ENCODE data around the gene SAA1. TPM values are rescaled to one million over a fixed set of nuclear protein-coding genes. Genes with fewer than 3 reads are reported as not detected.

The SAA1 gene
- total RNA-seq, 2 experiments from 2014 or later: not detected

DNA sequence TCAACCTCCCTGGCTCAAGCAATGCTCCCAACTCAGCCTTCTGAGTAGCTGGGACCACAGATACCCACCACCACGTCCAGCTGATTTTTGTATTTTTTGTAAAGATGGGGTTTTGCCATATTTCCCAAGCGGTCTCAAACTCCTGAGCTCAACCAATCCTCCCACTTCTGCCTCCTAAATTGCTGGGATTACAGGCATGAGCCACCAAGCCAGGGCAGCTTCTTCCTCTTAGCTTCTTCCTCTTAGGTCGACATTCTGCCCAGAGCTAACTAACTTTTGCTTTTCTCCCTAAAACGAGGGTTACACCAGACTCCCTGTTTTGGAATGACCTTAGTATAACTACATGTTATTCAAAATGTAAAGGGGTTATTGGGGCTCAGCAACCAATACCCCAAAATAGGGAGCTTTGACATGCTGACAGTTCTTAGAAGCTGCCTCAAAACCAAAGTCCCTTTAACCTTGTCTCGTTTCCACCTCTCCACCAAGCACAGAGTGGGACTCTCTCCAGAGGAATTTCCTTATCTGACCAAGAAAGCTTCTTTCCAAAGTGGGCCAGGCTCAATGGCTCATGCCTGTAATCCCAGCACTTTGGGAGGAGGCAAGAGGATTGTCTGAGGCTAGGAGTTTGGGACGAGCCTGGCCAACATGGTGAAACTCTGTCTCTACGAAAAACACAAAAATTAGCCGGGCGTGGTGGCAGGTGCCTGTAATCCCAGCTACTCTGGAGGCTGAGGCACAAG is 48.9 kb downstream of the SAA1 start:
- Mint-ChIP-seq H3K27ac (no peak overlapping the region), H3K27me3 (no peaks in the 10 kb centered on the region), H3K36me3 (peaks cover 20% of the 10 kb centered on the region), H3K4me1 (ENCODE audit: low read depth) (peaks cover 40% of the 10 kb centered on the region), H3K9me3 (no peaks in the 10 kb centered on the region), H3K4me3 (no peak overlapping the region)
- no peak for DNase-seq
- POLR2A ChIA-PET: interaction anchor here (2.1 kb wide), 1 partner anchor 81 kb away, joined by 6 read pairs; no protein-coding TSS in a partner anchor
- intact Hi-C loops (cut with micrococcal nuclease): no loop called here
- CTCF ChIA-PET: interaction anchor here (0.7 to 1.7 kb wide), 3 partner anchors 71 to 408 kb away, joined by 3 to 6 read pairs (median 4); no protein-coding TSS in a partner anchor

GRCh38 chr11:18315893-18316292 is 49.8 kb downstream of the SAA1 start:
- Mint-ChIP-seq H3K27me3 (no peaks in the 10 kb centered on the region), H3K4me1 (ENCODE audit: low read depth) (peaks cover 48% of the 10 kb centered on the region), H3K4me3 (no peak overlapping the region), H3K27ac (no peak overlapping the region), H3K9me3 (no peaks in the 10 kb centered on the region), H3K36me3 (peaks cover 15% of the 10 kb centered on the region)
- intact Hi-C loops (cut with micrococcal nuclease): no loop called here
- ChIA-PET POLR2A (interaction anchor here (2.1 kb wide), 1 partner anchor 80 kb away, joined by 6 read pairs; no protein-coding TSS in a partner anchor), CTCF (interaction anchor here (0.7 to 1.5 kb wide), 3 partner anchors 10 to 406 kb away, joined by 3 to 7 read pairs (median 4); no protein-coding TSS in a partner anchor)
- DNase-seq: no peak

- Mint-ChIP-seq H3K4me1 (ENCODE audit: low read depth) (peaks cover 50% of the 10 kb centered on the region), H3K27ac (no peak overlapping the region), H3K27me3 (no peaks in the 10 kb centered on the region), H3K9me3 (no peaks in the 10 kb centered on the region), H3K4me3 (no peak overlapping the region), H3K36me3 (peaks cover 10% of the 10 kb centered on the region)
- intact Hi-C loops (cut with micrococcal nuclease): no loop called here
- no peak for DNase-seq
- ChIA-PET POLR2A (no interaction called here), CTCF (no interaction called here)
Measured at GRCh38 chr11:18317551-18317950, 51.5 kb downstream of the SAA1 start.

Other genes with a start within 250 kb of the SAA1 start
- under 1 TPM; 0.05 to 0.14 TPM for gene TPH1, start 220.0 kb upstream of the SAA1 start, total RNA-seq
- gene SAAL1, start 160.2 kb upstream of the SAA1 start, total RNA-seq: 10 to 100 TPM; 32.1 to 34.3 TPM
- not detected for gene MRGPRX3, start 133.7 kb upstream of the SAA1 start, total RNA-seq
- gene MRGPRX4, start 93.4 kb upstream of the SAA1 start, total RNA-seq: not detected
- gene SAA4, start 29.5 kb upstream of the SAA1 start, total RNA-seq: not detected
- gene SAA2, start 17.6 kb upstream of the SAA1 start, total RNA-seq: not detected
- 10 to 100 TPM; 19.9 to 20.9 TPM for gene HPS5, start 55.9 kb downstream of the SAA1 start, total RNA-seq
- gene GTF2H1, start 56.3 kb downstream of the SAA1 start, total RNA-seq: 10 to 100 TPM; 37.3 to 39.5 TPM
- 1,000 to 10,000 TPM; 1,556 to 1,579 TPM for gene LDHA, start 128.3 kb downstream of the SAA1 start, total RNA-seq
- not detected for gene LDHC, start 146.1 kb downstream of the SAA1 start, total RNA-seq
- gene LDHAL6A, start 189.6 kb downstream of the SAA1 start, total RNA-seq: under 1 TPM in 1 of 2 experiments, not detected in 1; 0.19 TPM